Osteoblast (primary cell): Measurements from ENCODE around the gene DENND1A. TPM values are rescaled to one million over a fixed set of nuclear protein-coding genes. Genes with fewer than 3 reads are reported as not detected.
A peak's percentile ranks its signal among the peaks of the same experiment; 100 is the strongest.

Experiments used
- DNase-seq: peaks from one replicate; pipeline ENCODE4 v3.0.0; 2011; ENCODE audit warnings: low spot score, mixed read lengths; ENCODE audit not compliant: insufficient read length; ENCODE audit errors: missing footprints
- H2AFZ ChIP-seq: 2 replicates; pipeline ENCODE4 v1.6.0; 2011; ENCODE audit warnings: mild to moderate bottlenecking, low read length
- H3K27ac ChIP-seq: 2 replicates; pipeline ENCODE4 v1.5.1; 2011; ENCODE audit warnings: mild to moderate bottlenecking, low read depth, low read length, moderate library complexity
- H3K27me3 ChIP-seq: 2 replicates; pipeline ENCODE4 v1.6.0; 2012; ENCODE audit warnings: mild to moderate bottlenecking, control low read depth, inconsistent platforms, low read length, moderate library complexity; ENCODE audit not compliant: insufficient read depth
- H3K36me3 ChIP-seq: 2 replicates; pipeline ENCODE4 v1.5.1; 2011; ENCODE audit warnings: mild to moderate bottlenecking, low read length, control low read depth, moderate library complexity; ENCODE audit not compliant: insufficient read depth
- H3K4me1 ChIP-seq: 2 replicates; pipeline ENCODE4 v1.5.1; 2011; ENCODE audit warnings: mild to moderate bottlenecking, low read length, control low read depth, moderate library complexity; ENCODE audit not compliant: insufficient read depth
- H3K4me2 ChIP-seq: 2 replicates; pipeline ENCODE4 v1.6.0; 2011; ENCODE audit warnings: mild to moderate bottlenecking, low read length; ENCODE audit not compliant: insufficient read depth
- H3K4me3 ChIP-seq: fragments of 200-600 bp; sonication (generic); 3 replicates; pipeline ENCODE4 v1.5.1; 2012; ENCODE audit warnings: mild to moderate bottlenecking, low read length, inconsistent platforms; ENCODE audit not compliant: insufficient read depth
- H3K79me2 ChIP-seq: 2 replicates; pipeline ENCODE4 v1.6.0; 2012; ENCODE audit warnings: mild to moderate bottlenecking, low read length, control low read depth, inconsistent platforms; ENCODE audit not compliant: insufficient read depth
- H3K9me3 ChIP-seq: 2 replicates; pipeline ENCODE4 v1.5.1; 2011; ENCODE audit warnings: low read depth, low read length, control low read depth
- H4K20me1 ChIP-seq: 2 replicates; pipeline ENCODE4 v1.6.0; 2012; ENCODE audit warnings: mild to moderate bottlenecking, low read length, control low read depth; ENCODE audit not compliant: insufficient read depth
- CTCF ChIP-seq: IDR thresholded peaks from 2 replicates; pipeline ENCODE4 v1.5.1; 2011; ENCODE audit warnings: mild to moderate bottlenecking, low read depth, low read length, moderate library complexity; ENCODE audit errors: extremely low read depth
- total RNA-seq: library from RNA; depleted of rRNA; stranded (reverse); fragments of >200 nt; gene quantifications from 2 replicates; pipeline ENCODE4 v1.2.3, GENCODE V29; 2012

The DENND1A gene
- total RNA-seq, 1 donor: 14.1 TPM

GRCh38 chr9:123391233-123391632, 538.7 kb downstream of the DENND1A start:
- Histone ChIP-seq H4K20me1 (no peaks in the 10 kb centered on the region), H3K4me3 (no peak overlapping the region), H3K27me3 (peaks cover 2% of the 10 kb centered on the region), H3K27ac (no peak overlapping the region), H3K4me2 (no peak overlapping the region), H3K9me3 (no peaks in the 10 kb centered on the region), H2AFZ (no peak overlapping the region), H3K4me1 (no peaks in the 10 kb centered on the region), H3K36me3 (no peaks in the 10 kb centered on the region), H3K79me2 (no peaks in the 10 kb centered on the region)
- peak; percentile 78 for DNase-seq
- no peak for TF ChIP-seq CTCF

GRCh38 chr9:123390337-123391135, 539.4 kb downstream of the DENND1A start:
- DNase-seq: peak; percentile 37
- Histone ChIP-seq H3K4me3 (no peak overlapping the region), H3K27me3 (peaks cover 2% of the 10 kb centered on the region)

GRCh38 chr9:123389698-123390097, 540.2 kb downstream of the DENND1A start:
- no peaks in the 10 kb centered on the region for H3K79me2 ChIP-seq
- H3K4me1 ChIP-seq: no peaks in the 10 kb centered on the region
- TF ChIP-seq CTCF: no peak
- H4K20me1 ChIP-seq: no peaks in the 10 kb centered on the region
- H2AFZ ChIP-seq: no peak overlapping the region
- H3K4me3 ChIP-seq: no peak overlapping the region
- DNase-seq: peak; percentile 22
- no peaks in the 10 kb centered on the region for H3K36me3 ChIP-seq
- no peak overlapping the region for H3K27ac ChIP-seq
- no peaks in the 10 kb centered on the region for H3K9me3 ChIP-seq
- peaks cover 2% of the 10 kb centered on the region for H3K27me3 ChIP-seq
- no peak overlapping the region for H3K4me2 ChIP-seq

More at GRCh38 chr9:123390337-123391135, 539.4 kb downstream of the DENND1A start:
- H3K9me3 ChIP-seq: no peaks in the 10 kb centered on the region
- no peak overlapping the region for H3K27ac ChIP-seq
- H3K79me2 ChIP-seq: no peaks in the 10 kb centered on the region
- H3K4me1 ChIP-seq: no peaks in the 10 kb centered on the region
- H2AFZ ChIP-seq: no peak overlapping the region
- H3K4me2 ChIP-seq: no peak overlapping the region
- no peaks in the 10 kb centered on the region for H3K36me3 ChIP-seq
- no peak for TF ChIP-seq CTCF
- no peaks in the 10 kb centered on the region for H4K20me1 ChIP-seq

- no peaks in the 10 kb centered on the region for H4K20me1 ChIP-seq
- no peaks in the 10 kb centered on the region for H3K79me2 ChIP-seq
- no peaks in the 10 kb centered on the region for H3K4me1 ChIP-seq
- H3K4me2 ChIP-seq: no peak overlapping the region
- H3K27me3 ChIP-seq: peaks cover 2% of the 10 kb centered on the region
- no peak overlapping the region for H3K27ac ChIP-seq
- peak; percentile 76 for DNase-seq
- no peak for TF ChIP-seq CTCF
- H3K9me3 ChIP-seq: no peaks in the 10 kb centered on the region
- H3K4me3 ChIP-seq: no peak overlapping the region
- no peak overlapping the region for H2AFZ ChIP-seq
- H3K36me3 ChIP-seq: no peaks in the 10 kb centered on the region
Measured at GRCh38 chr9:123389070-123389469, 540.9 kb downstream of the DENND1A start.
